ENCODE measurements around the gene SFTPB. TPM values are rescaled to one million over a fixed set of nuclear protein-coding genes. Genes with fewer than 3 reads are reported as not detected.

SFTPB gene
- total RNA-seq, 2 donors from 2014 or later = 0.29 to 17.3 TPM

DNA sequence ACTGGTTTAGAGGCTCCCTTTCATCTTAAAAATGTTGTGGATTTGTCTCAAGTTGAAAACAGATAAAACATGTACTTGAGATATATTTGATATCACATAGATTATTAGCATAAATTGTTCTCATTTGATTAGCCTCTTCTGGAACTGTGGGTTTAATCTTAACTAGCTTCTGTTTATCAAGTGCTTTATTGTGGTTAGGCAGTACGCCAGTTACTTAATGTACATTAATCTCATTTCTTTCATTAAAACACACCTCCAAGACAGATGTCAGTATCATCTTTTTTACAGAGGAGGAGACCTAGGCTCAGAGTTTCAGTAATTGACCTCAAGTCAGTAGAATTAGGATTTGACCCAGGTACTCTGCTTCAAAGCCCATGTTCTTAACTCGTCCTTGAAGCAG, 21.8 kb downstream of the SFTPB start:
- intact Hi-C loops (cut with DNase I) = no loop called here

GRCh38 chr2:85644909-85645308, 23.1 kb downstream of the SFTPB start:
- no peak overlapping the region for H3K27ac ChIP-seq
- peaks cover 43% of the 10 kb centered on the region for H3K36me3 ChIP-seq
- no peaks in the 10 kb centered on the region for H3K9me3 ChIP-seq
- DNase-seq = no peak
- no peaks in the 10 kb centered on the region for H3K4me1 ChIP-seq
- H3K27me3 ChIP-seq = no peaks in the 10 kb centered on the region
- no peak overlapping the region for H3K9ac ChIP-seq (ENCODE audit: low read depth in 2 of 2, low read length in 2 of 2)
- no peak overlapping the region for H3K4me3 ChIP-seq
- intact Hi-C loops (cut with DNase I) = no loop called here
- TF ChIP-seq, protein P1, sequence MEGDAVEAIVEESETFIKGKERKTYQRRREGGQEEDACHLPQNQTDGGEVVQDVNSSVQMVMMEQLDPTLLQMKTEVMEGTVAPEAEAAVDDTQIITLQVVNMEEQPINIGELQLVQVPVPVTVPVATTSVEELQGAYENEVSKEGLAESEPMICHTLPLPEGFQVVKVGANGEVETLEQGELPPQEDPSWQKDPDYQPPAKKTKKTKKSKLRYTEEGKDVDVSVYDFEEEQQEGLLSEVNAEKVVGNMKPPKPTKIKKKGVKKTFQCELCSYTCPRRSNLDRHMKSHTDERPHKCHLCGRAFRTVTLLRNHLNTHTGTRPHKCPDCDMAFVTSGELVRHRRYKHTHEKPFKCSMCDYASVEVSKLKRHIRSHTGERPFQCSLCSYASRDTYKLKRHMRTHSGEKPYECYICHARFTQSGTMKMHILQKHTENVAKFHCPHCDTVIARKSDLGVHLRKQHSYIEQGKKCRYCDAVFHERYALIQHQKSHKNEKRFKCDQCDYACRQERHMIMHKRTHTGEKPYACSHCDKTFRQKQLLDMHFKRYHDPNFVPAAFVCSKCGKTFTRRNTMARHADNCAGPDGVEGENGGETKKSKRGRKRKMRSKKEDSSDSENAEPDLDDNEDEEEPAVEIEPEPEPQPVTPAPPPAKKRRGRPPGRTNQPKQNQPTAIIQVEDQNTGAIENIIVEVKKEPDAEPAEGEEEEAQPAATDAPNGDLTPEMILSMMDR (IDR thresholded peaks at IDR 0.05) = no peak

More for the DNA sequence above, 21.8 kb downstream of the SFTPB start:
- Histone ChIP-seq H3K4me1 (no peaks in the 10 kb centered on the region), H3K9me3 (no peaks in the 10 kb centered on the region), H3K27me3 (no peaks in the 10 kb centered on the region), H3K36me3 (peaks cover 46% of the 10 kb centered on the region), H3K27ac (no peak overlapping the region), H3K4me3 (no peak overlapping the region), H3K9ac (ENCODE audit: low read depth in 2 of 2, low read length in 2 of 2) (no peak overlapping the region)
- TF ChIP-seq, protein P1 (IDR thresholded peaks at IDR 0.05) = no peak
- no peak for DNase-seq

GRCh38 chr2:85642725-85643124, 25.3 kb downstream of the SFTPB start:
- TF ChIP-seq, protein P1 (IDR thresholded peaks at IDR 0.05) = no peak
- Histone ChIP-seq H3K27ac (no peak overlapping the region), H3K9ac (ENCODE audit: low read depth in 2 of 2, low read length in 2 of 2) (no peak overlapping the region), H3K36me3 (peaks cover 41% of the 10 kb centered on the region), H3K27me3 (no peaks in the 10 kb centered on the region), H3K4me1 (no peaks in the 10 kb centered on the region), H3K9me3 (no peaks in the 10 kb centered on the region), H3K4me3 (no peak overlapping the region)
- intact Hi-C loops (cut with DNase I) = no loop called here
- DNase-seq = no peak

- H3K36me3 ChIP-seq = peaks cover 22% of the 10 kb centered on the region
- H3K27ac ChIP-seq = no peak overlapping the region
- no peaks in the 10 kb centered on the region for H3K4me1 ChIP-seq
- H3K4me3 ChIP-seq = no peak overlapping the region
- H3K9ac ChIP-seq (ENCODE audit: low read depth in 2 of 2, low read length in 2 of 2) = no peak overlapping the region
- intact Hi-C loops (cut with DNase I) = no loop called here
- H3K9me3 ChIP-seq = no peaks in the 10 kb centered on the region
- no peaks in the 10 kb centered on the region for H3K27me3 ChIP-seq
- TF ChIP-seq, protein P1 (IDR thresholded peaks at IDR 0.05) = no peak
- DNase-seq = no peak
These were observed 32.4 kb downstream of the SFTPB start for GRCh38 chr2:85635636-85636035.

- H3K27ac ChIP-seq = no peak overlapping the region
- H3K27me3 ChIP-seq = no peaks in the 10 kb centered on the region
- H3K4me3 ChIP-seq = no peak overlapping the region
- TF ChIP-seq, protein P1 (IDR thresholded peaks at IDR 0.05) = no peak
- intact Hi-C loops (cut with DNase I) = no loop called here
- no peaks in the 10 kb centered on the region for H3K4me1 ChIP-seq
- H3K9ac ChIP-seq (ENCODE audit: low read depth in 2 of 2, low read length in 2 of 2) = no peak overlapping the region
- H3K9me3 ChIP-seq = no peaks in the 10 kb centered on the region
- peaks cover 24% of the 10 kb centered on the region for H3K36me3 ChIP-seq
- no peak for DNase-seq
These were observed 33.0 kb downstream of the SFTPB start for GRCh38 chr2:85635011-85635410.

GRCh38 chr2:85631316-85631715, 36.7 kb downstream of the SFTPB start:
- Histone ChIP-seq H3K9ac (ENCODE audit: low read depth in 2 of 2, low read length in 2 of 2) (no peak overlapping the region), H3K9me3 (no peaks in the 10 kb centered on the region), H3K27me3 (no peaks in the 10 kb centered on the region), H3K4me3 (no peak overlapping the region), H3K4me1 (no peaks in the 10 kb centered on the region), H3K36me3 (peaks cover 10% of the 10 kb centered on the region), H3K27ac (no peak overlapping the region)
- DNase-seq = no peak
- intact Hi-C loops (cut with DNase I) = no loop called here
- TF ChIP-seq, protein P1 (IDR thresholded peaks at IDR 0.05) = no peak
